Measurements from ENCODE around the gene DAB2IP.
A peak's percentile ranks its signal among the peaks of the same experiment; 100 is the strongest.

Gene DAB2IP

GRCh38 chr9:121768416-121769015 is 117.1 kb downstream of the DAB2IP start:
- no peak overlapping the region for H4K8ac ChIP-seq (ENCODE audit: low read depth, low read length)
- H3K4me1 ChIP-seq (ENCODE audit: control insufficient read depth in 2 of 2, insufficient read depth in 1 of 2, low read depth in 1 of 2, low read length in 2 of 2): peaks cover 0 to 1% of the 10 kb centered on the region in 2 donors
- no peaks in the 10 kb centered on the region for H3K27me3 ChIP-seq (ENCODE audit: control insufficient read depth in 3 of 3, insufficient read depth in 3 of 3, low read depth in 1 of 3, low read length in 3 of 3)
- H3K18ac ChIP-seq (ENCODE audit: low read length): no peak overlapping the region
- H3K79me1 ChIP-seq (ENCODE audit: low read depth, low read length): peaks cover 5% of the 10 kb centered on the region
- no peak overlapping the region for H3K14ac ChIP-seq (ENCODE audit: low read length)
- WGBS, 2 donors (ENCODE audit: extremely low coverage in 2 of 2, insufficient read length in 2 of 2, insufficient replicate concordance in 1 of 2): no CpG with 5 or more reads among the region's 15 CpGs
- no peak overlapping the region for H3K23ac ChIP-seq (ENCODE audit: low read depth, low read length, poor library complexity)
- no peak overlapping the region for H3K4me3 ChIP-seq (ENCODE audit: low read length in 2 of 2)
- H3K4ac ChIP-seq (ENCODE audit: low read length): no peak overlapping the region
- no peak overlapping the region for H2AK5ac ChIP-seq (ENCODE audit: low read depth, low read length)
- no peak overlapping the region for H3K27ac ChIP-seq (replicated peaks; ENCODE audit: low read length)
- no peak overlapping the region for H3K4me2 ChIP-seq (ENCODE audit: insufficient read depth, low read length, poor library complexity, severe bottlenecking)
- H2BK120ac ChIP-seq (ENCODE audit: low read depth, low read length): no peak overlapping the region
- H2BK12ac ChIP-seq (ENCODE audit: low read length): no peak overlapping the region
- DNase-seq (ENCODE audit: low spot score): no peak
- H3K9me3 ChIP-seq (replicated peaks in 1 of 2; ENCODE audit: control insufficient read depth in 2 of 2, insufficient read depth in 1 of 2, low read depth in 1 of 2, low read length in 2 of 2): no peaks in the 10 kb centered on the region
- H3K36me3 ChIP-seq (replicated peaks in 1 of 2; ENCODE audit: control insufficient read depth in 2 of 2, insufficient read depth in 2 of 2, low read length in 2 of 2): peaks cover 73 to 97% of the 10 kb centered on the region in 2 donors
- H4K91ac ChIP-seq (ENCODE audit: low read depth, low read length, poor library complexity): no peak overlapping the region
- H2AFZ ChIP-seq (ENCODE audit: low read length): no peak overlapping the region
- no peak overlapping the region for H2BK5ac ChIP-seq (ENCODE audit: low read length)
- no peak overlapping the region for H3K9ac ChIP-seq (ENCODE audit: low read depth, low read length, poor library complexity)
- no peak overlapping the region for H2BK15ac ChIP-seq (ENCODE audit: low read length)

GRCh38 chr9:121769939-121770338 is 118.5 kb downstream of the DAB2IP start:
- no peak overlapping the region for H2AFZ ChIP-seq (ENCODE audit: low read length)
- H3K4ac ChIP-seq (ENCODE audit: low read length): no peak overlapping the region
- H3K23ac ChIP-seq (ENCODE audit: low read depth, low read length, poor library complexity): no peak overlapping the region
- H2AK5ac ChIP-seq (ENCODE audit: low read depth, low read length): no peak overlapping the region
- no peak overlapping the region for H4K91ac ChIP-seq (ENCODE audit: low read depth, low read length, poor library complexity)
- no peaks in the 10 kb centered on the region for H3K27me3 ChIP-seq (ENCODE audit: control insufficient read depth in 3 of 3, insufficient read depth in 3 of 3, low read depth in 1 of 3, low read length in 3 of 3)
- no peak overlapping the region for H3K9ac ChIP-seq (ENCODE audit: low read depth, low read length, poor library complexity)
- no peak overlapping the region for H2BK15ac ChIP-seq (ENCODE audit: low read length)
- no peak overlapping the region for H2BK12ac ChIP-seq (ENCODE audit: low read length)
- no peak overlapping the region for H3K18ac ChIP-seq (ENCODE audit: low read length)
- H3K79me1 ChIP-seq (ENCODE audit: low read depth, low read length): peaks cover 5% of the 10 kb centered on the region
- H3K14ac ChIP-seq (ENCODE audit: low read length): no peak overlapping the region
- no peak overlapping the region for H3K27ac ChIP-seq (replicated peaks; ENCODE audit: low read length)
- H3K4me3 ChIP-seq (ENCODE audit: low read length in 2 of 2): no peak overlapping the region
- no CpG with 5 or more reads among the region's 4 CpGs for WGBS, 2 donors (ENCODE audit: extremely low coverage in 2 of 2, insufficient read length in 2 of 2, insufficient replicate concordance in 1 of 2)
- no peak overlapping the region for H3K4me2 ChIP-seq (ENCODE audit: insufficient read depth, low read length, poor library complexity, severe bottlenecking)
- no peak for DNase-seq (ENCODE audit: low spot score)
- H3K4me1 ChIP-seq (ENCODE audit: control insufficient read depth in 2 of 2, insufficient read depth in 1 of 2, low read depth in 1 of 2, low read length in 2 of 2): peaks cover 0 to 1% of the 10 kb centered on the region in 2 donors
- H3K36me3 ChIP-seq (replicated peaks in 1 of 2; ENCODE audit: control insufficient read depth in 2 of 2, insufficient read depth in 2 of 2, low read length in 2 of 2): peaks cover 71 to 97% of the 10 kb centered on the region in 2 donors
- no peak overlapping the region for H2BK5ac ChIP-seq (ENCODE audit: low read length)
- no peak overlapping the region for H4K8ac ChIP-seq (ENCODE audit: low read depth, low read length)
- no peak overlapping the region for H2BK120ac ChIP-seq (ENCODE audit: low read depth, low read length)
- H3K9me3 ChIP-seq (replicated peaks in 1 of 2; ENCODE audit: control insufficient read depth in 2 of 2, insufficient read depth in 1 of 2, low read depth in 1 of 2, low read length in 2 of 2): no peaks in the 10 kb centered on the region

GRCh38 chr9:121770415-121771273 is 119.2 kb downstream of the DAB2IP start:
- no peak overlapping the region for H2AFZ ChIP-seq (ENCODE audit: low read length)
- H3K4me1 ChIP-seq (ENCODE audit: control insufficient read depth in 2 of 2, insufficient read depth in 1 of 2, low read depth in 1 of 2, low read length in 2 of 2): peaks cover 0 to 1% of the 10 kb centered on the region in 2 donors
- DNase-seq (ENCODE audit: low spot score): no peak
- H3K4me2 ChIP-seq (ENCODE audit: insufficient read depth, low read length, poor library complexity, severe bottlenecking): no peak overlapping the region
- H2AK5ac ChIP-seq (ENCODE audit: low read depth, low read length): no peak overlapping the region
- no peak overlapping the region for H4K8ac ChIP-seq (ENCODE audit: low read depth, low read length)
- no peak overlapping the region for H2BK5ac ChIP-seq (ENCODE audit: low read length)
- no CpG with 5 or more reads among the region's 10 CpGs for WGBS, 2 donors (ENCODE audit: extremely low coverage in 2 of 2, insufficient read length in 2 of 2, insufficient replicate concordance in 1 of 2)
- no peak overlapping the region for H3K4ac ChIP-seq (ENCODE audit: low read length)
- no peak overlapping the region for H3K18ac ChIP-seq (ENCODE audit: low read length)
- H3K9ac ChIP-seq (ENCODE audit: low read depth, low read length, poor library complexity): no peak overlapping the region
- H2BK15ac ChIP-seq (ENCODE audit: low read length): no peak overlapping the region
- no peak overlapping the region for H4K91ac ChIP-seq (ENCODE audit: low read depth, low read length, poor library complexity)
- H2BK120ac ChIP-seq (ENCODE audit: low read depth, low read length): no peak overlapping the region
- no peaks in the 10 kb centered on the region for H3K27me3 ChIP-seq (ENCODE audit: control insufficient read depth in 3 of 3, insufficient read depth in 3 of 3, low read depth in 1 of 3, low read length in 3 of 3)
- peaks cover 3% of the 10 kb centered on the region for H3K79me1 ChIP-seq (ENCODE audit: low read depth, low read length)
- no peaks in the 10 kb centered on the region for H3K9me3 ChIP-seq (replicated peaks in 1 of 2; ENCODE audit: control insufficient read depth in 2 of 2, insufficient read depth in 1 of 2, low read depth in 1 of 2, low read length in 2 of 2)
- H3K14ac ChIP-seq (ENCODE audit: low read length): no peak overlapping the region
- H3K4me3 ChIP-seq (ENCODE audit: low read length in 2 of 2): no peak overlapping the region
- H3K36me3 ChIP-seq (replicated peaks in 1 of 2; ENCODE audit: control insufficient read depth in 2 of 2, insufficient read depth in 2 of 2, low read length in 2 of 2): peaks cover 71 to 97% of the 10 kb centered on the region in 2 donors
- no peak overlapping the region for H3K23ac ChIP-seq (ENCODE audit: low read depth, low read length, poor library complexity)
- H3K27ac ChIP-seq (replicated peaks; ENCODE audit: low read length): no peak overlapping the region
- no peak overlapping the region for H2BK12ac ChIP-seq (ENCODE audit: low read length)

- Histone ChIP-seq H3K9ac (ENCODE audit: low read depth, low read length, poor library complexity) (no peak overlapping the region), H3K23ac (ENCODE audit: low read depth, low read length, poor library complexity) (no peak overlapping the region), H4K8ac (ENCODE audit: low read depth, low read length) (no peak overlapping the region), H3K4me3 (ENCODE audit: low read length in 2 of 2) (no peak overlapping the region), H3K4me2 (ENCODE audit: insufficient read depth, low read length, poor library complexity, severe bottlenecking) (no peak overlapping the region), H3K79me1 (ENCODE audit: low read depth, low read length) (peaks cover 3% of the 10 kb centered on the region), H3K27ac (replicated peaks; ENCODE audit: low read length) (no peak overlapping the region), H3K18ac (ENCODE audit: low read length) (peak overlapping the region; percentile 52), H2BK12ac (ENCODE audit: low read length) (no peak overlapping the region), H4K91ac (ENCODE audit: low read depth, low read length, poor library complexity) (no peak overlapping the region), H2BK15ac (ENCODE audit: low read length) (no peak overlapping the region), H3K36me3 (replicated peaks in 1 of 2; ENCODE audit: control insufficient read depth in 2 of 2, insufficient read depth in 2 of 2, low read length in 2 of 2) (peaks cover 70 to 97% of the 10 kb centered on the region in 2 donors), H3K4me1 (ENCODE audit: control insufficient read depth in 2 of 2, insufficient read depth in 1 of 2, low read depth in 1 of 2, low read length in 2 of 2) (peaks cover 0 to 1% of the 10 kb centered on the region in 2 donors), H2AK5ac (ENCODE audit: low read depth, low read length) (no peak overlapping the region), H2BK120ac (ENCODE audit: low read depth, low read length) (no peak overlapping the region), H3K4ac (ENCODE audit: low read length) (no peak overlapping the region), H3K27me3 (ENCODE audit: control insufficient read depth in 3 of 3, insufficient read depth in 3 of 3, low read depth in 1 of 3, low read length in 3 of 3) (no peaks in the 10 kb centered on the region), H3K9me3 (replicated peaks in 1 of 2; ENCODE audit: control insufficient read depth in 2 of 2, insufficient read depth in 1 of 2, low read depth in 1 of 2, low read length in 2 of 2) (no peaks in the 10 kb centered on the region), H2AFZ (ENCODE audit: low read length) (no peak overlapping the region), H3K14ac (ENCODE audit: low read length) (no peak overlapping the region), H2BK5ac (ENCODE audit: low read length) (peak overlapping the region; percentile 58)
- WGBS, 2 donors (ENCODE audit: extremely low coverage in 2 of 2, insufficient read length in 2 of 2, insufficient replicate concordance in 1 of 2): no CpG with 5 or more reads among the region's 5 CpGs
- DNase-seq (ENCODE audit: low spot score): no peak
Measured at GRCh38 chr9:121771418-121771817, 120.0 kb downstream of the DAB2IP start.
